SK-N-SH treated with all-trans-retinoic acid at 6 μM for 48 hours (cell line): ENCODE results near the gene NFIA.

Experiments
- ATAC-seq: fragments of 200-7000 bp; cut with Tn5 transposase; 3 replicates; pipeline ENCODE4 v1.9.1; 2020; ENCODE audit warnings: mild to moderate bottlenecking, moderate library complexity
- ARNTL ChIP-seq: fragments of 450-650 bp; formaldehyde crosslinking; IDR thresholded peaks from 2 replicates; pipeline ENCODE4 v1.5.0; 2020; ENCODE audit warnings: low read depth, mild to moderate bottlenecking, moderate library complexity, borderline replicate concordance
- BACH2 ChIP-seq: fragments of 250-450 bp; sonication (Bioruptor Pico); IDR thresholded peaks from 2 replicates; pipeline ENCODE4 v1.9.0; 2021; ENCODE audit warnings: mild to moderate bottlenecking, borderline replicate concordance
- CSDC2 ChIP-seq: fragments of 250-450 bp; sonication (Bioruptor Pico); IDR thresholded peaks from 2 replicates; pipeline ENCODE4 v1.5.0; 2020; ENCODE audit warnings: mild to moderate bottlenecking, moderate library complexity
- CSRNP3 ChIP-seq: fragments of 250-450 bp; sonication (Bioruptor Pico); IDR thresholded peaks from 2 replicates; pipeline ENCODE4 v1.5.1; 2021; ENCODE audit warnings: mild to moderate bottlenecking, moderate library complexity
- GLIS3 ChIP-seq: fragments of 250-450 bp; sonication (Bioruptor Pico); IDR thresholded peaks from 2 replicates; pipeline ENCODE4 v1.5.0; 2020; ENCODE audit warnings: mild to moderate bottlenecking, moderate library complexity
- ISL1 ChIP-seq: fragments of 250-450 bp; sonication (Bioruptor Pico); IDR thresholded peaks from 2 replicates; pipeline ENCODE4 v2.1.2; 2022; ENCODE audit warnings: mild to moderate bottlenecking, moderate library complexity
- OSR1 ChIP-seq: fragments of 250-450 bp; sonication (Bioruptor Pico); IDR thresholded peaks from 2 replicates; pipeline ENCODE4 v1.8.0; 2022; ENCODE audit warnings: moderate library complexity, mild to moderate bottlenecking, inconsistent platforms
- PPARA ChIP-seq: fragments of 250-450 bp; sonication (Bioruptor Pico); IDR thresholded peaks from 2 replicates; pipeline ENCODE4 v1.5.0; 2020; ENCODE audit warnings: mild to moderate bottlenecking, borderline replicate concordance
- RARB ChIP-seq: fragments of 250-450 bp; sonication (Bioruptor Pico); IDR thresholded peaks from 2 replicates; pipeline ENCODE4 v1.8.0; 2021; ENCODE audit warnings: mild to moderate bottlenecking, moderate library complexity
- SNAI2 ChIP-seq: fragments of 250-450 bp; sonication (Bioruptor Pico); IDR thresholded peaks from 2 replicates; pipeline ENCODE4 v1.5.0; 2020; ENCODE audit warnings: mild to moderate bottlenecking, moderate library complexity
- TCF4 ChIP-seq: fragments of 250-450 bp; sonication (Bioruptor Pico); IDR thresholded peaks from 2 replicates; pipeline ENCODE4 v1.8.0; 2021; ENCODE audit warnings: mild to moderate bottlenecking, moderate library complexity, borderline replicate concordance
- TOX ChIP-seq: fragments of 250-450 bp; sonication (Bioruptor Pico); IDR thresholded peaks from 2 replicates; pipeline ENCODE4 v1.8.0; 2021; ENCODE audit warnings: mild to moderate bottlenecking, moderate library complexity, borderline replicate concordance
- ZC3H10 ChIP-seq: fragments of 250-450 bp; sonication (Bioruptor Pico); IDR thresholded peaks from 2 replicates; pipeline ENCODE4 v1.5.1; 2021; ENCODE audit warnings: mild to moderate bottlenecking, moderate library complexity
- ZFP3 ChIP-seq: fragments of 250-450 bp; sonication (Bioruptor Pico); IDR thresholded peaks from 2 replicates; pipeline ENCODE4 v1.5.0; 2020; ENCODE audit warnings: mild to moderate bottlenecking, moderate library complexity
- ZFP30 ChIP-seq: fragments of 450-650 bp; formaldehyde crosslinking; IDR thresholded peaks from 2 replicates; pipeline ENCODE4 v1.5.0; 2022; ENCODE audit warnings: mild to moderate bottlenecking, moderate library complexity
- ZNF565 ChIP-seq: fragments of 450-650 bp; formaldehyde crosslinking; conservative IDR thresholded peaks from 2 replicates; pipeline ENCODE4 v1.5.0; 2020; ENCODE audit warnings: low read depth, mild to moderate bottlenecking, moderate library complexity
- ZNF70 ChIP-seq: fragments of 450-650 bp; formaldehyde crosslinking; IDR thresholded peaks from 2 replicates; pipeline ENCODE4 v1.5.0; 2020; ENCODE audit warnings: mild to moderate bottlenecking, moderate library complexity
- ZNF8 ChIP-seq: fragments of 450-650 bp; formaldehyde crosslinking; IDR thresholded peaks from 2 replicates; pipeline ENCODE4 v1.5.0; 2020; ENCODE audit warnings: mild to moderate bottlenecking, moderate library complexity
- TF ChIP-seq, protein P1 (sequence below): fragments of 250-450 bp; sonication (Bioruptor Pico); IDR thresholded peaks from 2 replicates; pipeline ENCODE4 v1.5.1; 2020; ENCODE audit warnings: low read depth, mild to moderate bottlenecking, moderate library complexity
- TF ChIP-seq, protein P2 (sequence below): fragments of 250-450 bp; sonication (Bioruptor Pico); IDR thresholded peaks from 2 replicates; pipeline ENCODE4 v1.5.0; 2020; ENCODE audit warnings: mild to moderate bottlenecking, moderate library complexity
- TF ChIP-seq, protein P3 (sequence below): fragments of 250-450 bp; sonication (Bioruptor Pico); IDR thresholded peaks from 2 replicates; pipeline ENCODE4 v1.8.0; 2020; ENCODE audit warnings: mild to moderate bottlenecking, moderate library complexity, borderline replicate concordance
- TF ChIP-seq, protein P4 (sequence below): fragments of 250-450 bp; sonication (Bioruptor Pico); IDR thresholded peaks from 2 replicates; pipeline ENCODE4 v1.8.0; 2021; ENCODE audit warnings: low read depth, mild to moderate bottlenecking, moderate library complexity, borderline replicate concordance

NFIA gene

GRCh38 chr1:61053712-61054600, 28.4 kb upstream of the NFIA start:
- no peak for ATAC-seq
- TF ChIP-seq TOX (CRISPR knock-in tag) = no peak
- no peak for TF ChIP-seq SNAI2 (CRISPR knock-in tag)
- no peak for TF ChIP-seq ISL1
- TF ChIP-seq RARB (CRISPR knock-in tag) = no peak
- TF ChIP-seq GLIS3 (CRISPR knock-in tag) = no peak
- TF ChIP-seq ZNF8 = no peak
- TF ChIP-seq, protein P1, sequence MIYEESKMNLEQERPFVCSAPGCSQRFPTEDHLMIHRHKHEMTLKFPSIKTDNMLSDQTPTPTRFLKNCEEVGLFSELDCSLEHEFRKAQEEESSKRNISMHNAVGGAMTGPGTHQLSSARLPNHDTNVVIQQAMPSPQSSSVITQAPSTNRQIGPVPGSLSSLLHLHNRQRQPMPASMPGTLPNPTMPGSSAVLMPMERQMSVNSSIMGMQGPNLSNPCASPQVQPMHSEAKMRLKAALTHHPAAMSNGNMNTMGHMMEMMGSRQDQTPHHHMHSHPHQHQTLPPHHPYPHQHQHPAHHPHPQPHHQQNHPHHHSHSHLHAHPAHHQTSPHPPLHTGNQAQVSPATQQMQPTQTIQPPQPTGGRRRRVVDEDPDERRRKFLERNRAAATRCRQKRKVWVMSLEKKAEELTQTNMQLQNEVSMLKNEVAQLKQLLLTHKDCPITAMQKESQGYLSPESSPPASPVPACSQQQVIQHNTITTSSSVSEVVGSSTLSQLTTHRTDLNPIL = no peak
- TF ChIP-seq ZFP3 (CRISPR knock-in tag) = no peak
- TF ChIP-seq TCF4 (CRISPR knock-in tag) = no peak
- TF ChIP-seq ZFP30 = no peak
- TF ChIP-seq, all 23 proteins: peak for 0

GRCh38 chr1:61054601-61054993, 27.8 kb upstream of the NFIA start:
- TF ChIP-seq RARB (CRISPR knock-in tag) (no peak), OSR1 (CRISPR knock-in tag) (no peak), CSRNP3 (no peak), TOX (CRISPR knock-in tag) (no peak), CSDC2 (CRISPR knock-in tag) (no peak), ZC3H10 (CRISPR knock-in tag) (no peak), GLIS3 (CRISPR knock-in tag) (no peak), BACH2 (CRISPR knock-in tag) (no peak), ZNF565 (CRISPR knock-in tag) (no peak), PPARA (CRISPR knock-in tag) (no peak), ZNF70 (CRISPR knock-in tag) (no peak), ZFP30 (no peak), ZNF8 (no peak)
- TF ChIP-seq, protein P2, sequence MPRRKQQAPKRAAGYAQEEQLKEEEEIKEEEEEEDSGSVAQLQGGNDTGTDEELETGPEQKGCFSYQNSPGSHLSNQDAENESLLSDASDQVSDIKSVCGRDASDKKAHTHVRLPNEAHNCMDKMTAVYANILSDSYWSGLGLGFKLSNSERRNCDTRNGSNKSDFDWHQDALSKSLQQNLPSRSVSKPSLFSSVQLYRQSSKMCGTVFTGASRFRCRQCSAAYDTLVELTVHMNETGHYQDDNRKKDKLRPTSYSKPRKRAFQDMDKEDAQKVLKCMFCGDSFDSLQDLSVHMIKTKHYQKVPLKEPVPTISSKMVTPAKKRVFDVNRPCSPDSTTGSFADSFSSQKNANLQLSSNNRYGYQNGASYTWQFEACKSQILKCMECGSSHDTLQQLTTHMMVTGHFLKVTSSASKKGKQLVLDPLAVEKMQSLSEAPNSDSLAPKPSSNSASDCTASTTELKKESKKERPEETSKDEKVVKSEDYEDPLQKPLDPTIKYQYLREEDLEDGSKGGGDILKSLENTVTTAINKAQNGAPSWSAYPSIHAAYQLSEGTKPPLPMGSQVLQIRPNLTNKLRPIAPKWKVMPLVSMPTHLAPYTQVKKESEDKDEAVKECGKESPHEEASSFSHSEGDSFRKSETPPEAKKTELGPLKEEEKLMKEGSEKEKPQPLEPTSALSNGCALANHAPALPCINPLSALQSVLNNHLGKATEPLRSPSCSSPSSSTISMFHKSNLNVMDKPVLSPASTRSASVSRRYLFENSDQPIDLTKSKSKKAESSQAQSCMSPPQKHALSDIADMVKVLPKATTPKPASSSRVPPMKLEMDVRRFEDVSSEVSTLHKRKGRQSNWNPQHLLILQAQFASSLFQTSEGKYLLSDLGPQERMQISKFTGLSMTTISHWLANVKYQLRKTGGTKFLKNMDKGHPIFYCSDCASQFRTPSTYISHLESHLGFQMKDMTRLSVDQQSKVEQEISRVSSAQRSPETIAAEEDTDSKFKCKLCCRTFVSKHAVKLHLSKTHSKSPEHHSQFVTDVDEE (CRISPR knock-in tag) = no peak
- TF ChIP-seq, protein P3, sequence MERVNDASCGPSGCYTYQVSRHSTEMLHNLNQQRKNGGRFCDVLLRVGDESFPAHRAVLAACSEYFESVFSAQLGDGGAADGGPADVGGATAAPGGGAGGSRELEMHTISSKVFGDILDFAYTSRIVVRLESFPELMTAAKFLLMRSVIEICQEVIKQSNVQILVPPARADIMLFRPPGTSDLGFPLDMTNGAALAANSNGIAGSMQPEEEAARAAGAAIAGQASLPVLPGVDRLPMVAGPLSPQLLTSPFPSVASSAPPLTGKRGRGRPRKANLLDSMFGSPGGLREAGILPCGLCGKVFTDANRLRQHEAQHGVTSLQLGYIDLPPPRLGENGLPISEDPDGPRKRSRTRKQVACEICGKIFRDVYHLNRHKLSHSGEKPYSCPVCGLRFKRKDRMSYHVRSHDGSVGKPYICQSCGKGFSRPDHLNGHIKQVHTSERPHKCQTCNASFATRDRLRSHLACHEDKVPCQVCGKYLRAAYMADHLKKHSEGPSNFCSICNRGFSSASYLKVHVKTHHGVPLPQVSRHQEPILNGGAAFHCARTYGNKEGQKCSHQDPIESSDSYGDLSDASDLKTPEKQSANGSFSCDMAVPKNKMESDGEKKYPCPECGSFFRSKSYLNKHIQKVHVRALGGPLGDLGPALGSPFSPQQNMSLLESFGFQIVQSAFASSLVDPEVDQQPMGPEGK (CRISPR knock-in tag) = no peak
- TF ChIP-seq, protein P1 = no peak
- no peak for ATAC-seq

GRCh38 chr1:61055110-61055614, 27.2 kb upstream of the NFIA start:
- ATAC-seq = no peak
- TF ChIP-seq, protein P3 (CRISPR knock-in tag) = no peak
- TF ChIP-seq ZNF70 (CRISPR knock-in tag) (no peak), TCF4 (CRISPR knock-in tag) (no peak), ARNTL (CRISPR knock-in tag) (no peak), ZNF8 (no peak), PPARA (CRISPR knock-in tag) (no peak), CSDC2 (CRISPR knock-in tag) (no peak), ISL1 (no peak)
- TF ChIP-seq, protein P4, sequence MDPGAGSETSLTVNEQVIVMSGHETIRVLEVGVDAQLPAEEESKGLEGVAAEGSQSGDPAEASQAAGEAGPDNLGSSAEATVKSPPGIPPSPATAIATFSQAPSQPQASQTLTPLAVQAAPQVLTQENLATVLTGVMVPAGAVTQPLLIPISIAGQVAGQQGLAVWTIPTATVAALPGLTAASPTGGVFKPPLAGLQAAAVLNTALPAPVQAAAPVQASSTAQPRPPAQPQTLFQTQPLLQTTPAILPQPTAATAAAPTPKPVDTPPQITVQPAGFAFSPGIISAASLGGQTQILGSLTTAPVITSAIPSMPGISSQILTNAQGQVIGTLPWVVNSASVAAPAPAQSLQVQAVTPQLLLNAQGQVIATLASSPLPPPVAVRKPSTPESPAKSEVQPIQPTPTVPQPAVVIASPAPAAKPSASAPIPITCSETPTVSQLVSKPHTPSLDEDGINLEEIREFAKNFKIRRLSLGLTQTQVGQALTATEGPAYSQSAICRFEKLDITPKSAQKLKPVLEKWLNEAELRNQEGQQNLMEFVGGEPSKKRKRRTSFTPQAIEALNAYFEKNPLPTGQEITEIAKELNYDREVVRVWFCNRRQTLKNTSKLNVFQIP (CRISPR knock-in tag) = no peak
